SU-DHL-6 (cell line): ENCODE measurements around the gene NPNT.

Source experiments
- H2AFZ ChIP-seq: fragments of 200-600 bp; sonication (generic); 2 replicates; pipeline ENCODE4 v1.6.1; 2014; ENCODE audit warnings: low read depth, mild to moderate bottlenecking, moderate library complexity, mixed read lengths, antibody characterized with exemption, low read length; ENCODE audit not compliant: severe bottlenecking
- H3F3A ChIP-seq: fragments of 200-600 bp; shearing (Covaris generic); 2 replicates; pipeline ENCODE4 v1.6.0; 2016; ENCODE audit warnings: antibody characterized with exemption, mild to moderate bottlenecking; ENCODE audit not compliant: insufficient read depth
- H3K27ac ChIP-seq: fragments of 200-600 bp; sonication (generic); 2 replicates; pipeline ENCODE4 v1.5.1; 2016; ENCODE audit warnings: low read depth, mild to moderate bottlenecking, low read length, moderate library complexity, mixed read lengths
- H3K27me3 ChIP-seq: fragments of 200-600 bp; sonication (generic), shearing (Covaris generic); 2 replicates; pipeline ENCODE4 v1.6.0; 2014; ENCODE audit warnings: mild to moderate bottlenecking, low read length
- H3K36me3 ChIP-seq: fragments of 200-600 bp; sonication (generic); 2 replicates; pipeline ENCODE4 v1.6.1; 2014; ENCODE audit warnings: mild to moderate bottlenecking, low read length, mixed read lengths
- H3K4me2 ChIP-seq: fragments of 300-600, 200-600 bp; shearing (Covaris generic), sonication (generic); 2 replicates; pipeline ENCODE4 v1.6.0; 2014; ENCODE audit warnings: low read length, low read depth, mild to moderate bottlenecking; ENCODE audit not compliant: poor library complexity, severe bottlenecking
- H3K4me3 ChIP-seq: fragments of 200-600 bp; sonication (generic); 2 replicates; pipeline ENCODE4 v1.5.1; 2014; ENCODE audit warnings: antibody characterized with exemption, low read length, mild to moderate bottlenecking, mixed read lengths; ENCODE audit not compliant: insufficient read depth, poor library complexity, severe bottlenecking
- H3K79me2 ChIP-seq: fragments of 200-600 bp; sonication (generic); 2 replicates; pipeline ENCODE4 v1.6.1; 2014; ENCODE audit warnings: mild to moderate bottlenecking, low read length, moderate library complexity; ENCODE audit not compliant: insufficient read depth
- H3K9ac ChIP-seq: fragments of 200-600 bp; sonication (generic); 2 replicates; pipeline ENCODE4 v1.7.0; 2014; ENCODE audit warnings: mild to moderate bottlenecking, low read length
- H3K9me2 ChIP-seq: fragments of 200-600 bp; sonication (generic); replicated peaks from 2 replicates; pipeline ENCODE4 v1.6.1; 2014; ENCODE audit warnings: low read length; ENCODE audit not compliant: insufficient read depth
- H3K9me3 ChIP-seq: fragments of 200-600 bp; sonication (generic); 2 replicates; pipeline ENCODE4 v1.6.1; 2014; ENCODE audit warnings: low read length, mixed read lengths; ENCODE audit not compliant: insufficient read depth
- H4K20me1 ChIP-seq: fragments of 200-600 bp; sonication (generic); 2 replicates; pipeline ENCODE4 v1.6.1; 2014; ENCODE audit warnings: low read depth, mild to moderate bottlenecking, antibody characterized with exemption, low read length, moderate library complexity, mixed read lengths
- EZH2phosphoT487 ChIP-seq: fragments of 200-600 bp; sonication (generic), shearing (Covaris generic); conservative IDR thresholded peaks from 2 replicates; pipeline ENCODE4 v1.6.1; 2018; ENCODE audit warnings: mild to moderate bottlenecking, antibody characterized with exemption, low read length, moderate library complexity, mixed read lengths
- TF ChIP-seq, protein P1 (sequence below): fragments of 200-600 bp; sonication (generic); IDR thresholded peaks from one replicate; pipeline ENCODE4 v1.5.1; 2017; ENCODE audit warnings: antibody characterized with exemption, mild to moderate bottlenecking, low read length, moderate library complexity; ENCODE audit not compliant: insufficient read depth, poor library complexity, severe bottlenecking

NPNT gene

DNA sequence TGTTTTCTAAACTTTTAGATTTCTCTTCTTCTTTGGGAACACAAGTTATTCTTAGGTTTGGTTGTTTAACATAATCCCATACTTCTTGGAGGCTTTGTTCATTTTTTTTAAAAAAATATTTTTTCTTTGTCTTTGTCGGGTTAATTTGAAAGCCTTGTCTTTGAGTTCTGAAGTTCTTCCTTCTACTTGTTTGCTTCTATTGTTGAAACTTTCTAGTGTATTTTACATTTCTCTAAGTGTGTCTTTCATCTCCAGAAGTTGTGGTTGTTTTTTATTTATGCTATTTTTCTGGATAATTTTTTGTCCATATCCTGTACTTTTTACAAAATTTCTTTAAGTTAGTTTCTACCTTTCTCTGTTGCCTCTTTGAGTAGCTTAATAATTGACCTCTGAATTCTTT is 116.1 kb downstream of the NPNT start:
- no peak overlapping the region for H3K9ac ChIP-seq
- H3K79me2 ChIP-seq, result no peaks in the 10 kb centered on the region
- no peaks in the 10 kb centered on the region for H3K9me3 ChIP-seq
- no peaks in the 10 kb centered on the region for H4K20me1 ChIP-seq
- TF ChIP-seq, protein P1, sequence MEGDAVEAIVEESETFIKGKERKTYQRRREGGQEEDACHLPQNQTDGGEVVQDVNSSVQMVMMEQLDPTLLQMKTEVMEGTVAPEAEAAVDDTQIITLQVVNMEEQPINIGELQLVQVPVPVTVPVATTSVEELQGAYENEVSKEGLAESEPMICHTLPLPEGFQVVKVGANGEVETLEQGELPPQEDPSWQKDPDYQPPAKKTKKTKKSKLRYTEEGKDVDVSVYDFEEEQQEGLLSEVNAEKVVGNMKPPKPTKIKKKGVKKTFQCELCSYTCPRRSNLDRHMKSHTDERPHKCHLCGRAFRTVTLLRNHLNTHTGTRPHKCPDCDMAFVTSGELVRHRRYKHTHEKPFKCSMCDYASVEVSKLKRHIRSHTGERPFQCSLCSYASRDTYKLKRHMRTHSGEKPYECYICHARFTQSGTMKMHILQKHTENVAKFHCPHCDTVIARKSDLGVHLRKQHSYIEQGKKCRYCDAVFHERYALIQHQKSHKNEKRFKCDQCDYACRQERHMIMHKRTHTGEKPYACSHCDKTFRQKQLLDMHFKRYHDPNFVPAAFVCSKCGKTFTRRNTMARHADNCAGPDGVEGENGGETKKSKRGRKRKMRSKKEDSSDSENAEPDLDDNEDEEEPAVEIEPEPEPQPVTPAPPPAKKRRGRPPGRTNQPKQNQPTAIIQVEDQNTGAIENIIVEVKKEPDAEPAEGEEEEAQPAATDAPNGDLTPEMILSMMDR, result no peak
- TF ChIP-seq EZH2phosphoT487, result no peak
- no peak overlapping the region for H3K27ac ChIP-seq
- no peaks in the 10 kb centered on the region for H3F3A ChIP-seq
- H3K9me2 ChIP-seq, result no peaks in the 10 kb centered on the region
- H3K4me2 ChIP-seq, result no peak overlapping the region
- no peaks in the 10 kb centered on the region for H3K27me3 ChIP-seq
- H2AFZ ChIP-seq, result no peak overlapping the region
- H3K4me3 ChIP-seq, result no peak overlapping the region
- no peaks in the 10 kb centered on the region for H3K36me3 ChIP-seq

- Histone ChIP-seq H4K20me1 (no peaks in the 10 kb centered on the region), H2AFZ (no peak overlapping the region), H3K4me3 (no peak overlapping the region), H3K9ac (no peak overlapping the region), H3K79me2 (no peaks in the 10 kb centered on the region), H3K27ac (no peak overlapping the region), H3K36me3 (no peaks in the 10 kb centered on the region), H3F3A (no peaks in the 10 kb centered on the region), H3K4me2 (no peak overlapping the region), H3K9me2 (no peaks in the 10 kb centered on the region), H3K9me3 (no peaks in the 10 kb centered on the region), H3K27me3 (no peaks in the 10 kb centered on the region)
- TF ChIP-seq, protein P1, result no peak
- TF ChIP-seq EZH2phosphoT487, result no peak
Measured at GRCh38 chr4:106017975-106018374, 122.7 kb downstream of the NPNT start.

GRCh38 chr4:106019771-106020170 is 124.5 kb downstream of the NPNT start:
- no peak overlapping the region for H3K27ac ChIP-seq
- no peak overlapping the region for H2AFZ ChIP-seq
- no peaks in the 10 kb centered on the region for H4K20me1 ChIP-seq
- H3K4me2 ChIP-seq, result no peak overlapping the region
- H3K36me3 ChIP-seq, result no peaks in the 10 kb centered on the region
- no peak overlapping the region for H3K9ac ChIP-seq
- H3K27me3 ChIP-seq, result no peaks in the 10 kb centered on the region
- H3K9me3 ChIP-seq, result no peaks in the 10 kb centered on the region
- H3F3A ChIP-seq, result no peaks in the 10 kb centered on the region
- TF ChIP-seq EZH2phosphoT487, result no peak
- TF ChIP-seq, protein P1, result no peak
- no peak overlapping the region for H3K4me3 ChIP-seq
- H3K9me2 ChIP-seq, result no peaks in the 10 kb centered on the region
- H3K79me2 ChIP-seq, result no peaks in the 10 kb centered on the region
